Astrocyte of the hippocampus (primary cell): ENCODE data around the gene HNF1B.

Experiments
- DNase-seq: peaks from one replicate; pipeline ENCODE4 v3.0.0; 2011; ENCODE audit warnings: low read depth, low spot score

HNF1B gene

GRCh38 chr17:37671824-37672547 lies 72.9 kb downstream of the HNF1B start:
- DNase-seq = peak; percentile 43

GRCh38 chr17:37671028-37671823 lies 73.6 kb downstream of the HNF1B start:
- DNase-seq = no peak

GRCh38 chr17:37667039-37667438 lies 77.8 kb downstream of the HNF1B start:
- DNase-seq = no peak

- DNase-seq = no peak
These were observed 80.6 kb downstream of the HNF1B start for GRCh38 chr17:37664214-37664613.

- DNase-seq = no peak
These were observed 82.5 kb downstream of the HNF1B start for GRCh38 chr17:37662353-37662752.

- no peak for DNase-seq
These were observed 83.4 kb downstream of the HNF1B start for GRCh38 chr17:37661400-37662014.

- DNase-seq = no peak
These were observed 84.9 kb downstream of the HNF1B start for GRCh38 chr17:37659925-37660324.

- no peak for DNase-seq
These were observed 87.7 kb downstream of the HNF1B start for GRCh38 chr17:37657202-37657601.

- no peak for DNase-seq
These were observed 93.0 kb downstream of the HNF1B start for GRCh38 chr17:37651849-37652248.

GRCh38 chr17:37650419-37651003 lies 94.3 kb downstream of the HNF1B start:
- peak; percentile 62 for DNase-seq

GRCh38 chr17:37648555-37648954 lies 96.3 kb downstream of the HNF1B start:
- peak; percentile 75 for DNase-seq

GRCh38 chr17:37647856-37648255 lies 97.0 kb downstream of the HNF1B start:
- no peak for DNase-seq

- DNase-seq = peak; percentile 20
These were observed 101.0 kb downstream of the HNF1B start for GRCh38 chr17:37643869-37644268.

- peak; percentile 96 for DNase-seq
These were observed 101.6 kb downstream of the HNF1B start, which contains the start of gene DDX52 for GRCh38 chr17:37643118-37643766. Gene DDX52, minus strand, starts transcription at chr17:37643446. Its CDS starts 26 bp downstream, at chr17:37643420.

GRCh38 chr17:37642681-37643080 lies 102.2 kb downstream of the HNF1B start:
- DNase-seq = no peak

- no peak for DNase-seq
These were observed 104.8 kb downstream of the HNF1B start for GRCh38 chr17:37640015-37640414.

GRCh38 chr17:37637956-37638355 lies 106.9 kb downstream of the HNF1B start:
- DNase-seq = no peak
